Measurements from ENCODE around the gene SH3D19.
"Not testable (repeated sequence)": the region's sequence is repeated elsewhere in the genome, so short reads cannot be mapped to it uniquely, and the experiment has no call there.

SH3D19 gene

DNA sequence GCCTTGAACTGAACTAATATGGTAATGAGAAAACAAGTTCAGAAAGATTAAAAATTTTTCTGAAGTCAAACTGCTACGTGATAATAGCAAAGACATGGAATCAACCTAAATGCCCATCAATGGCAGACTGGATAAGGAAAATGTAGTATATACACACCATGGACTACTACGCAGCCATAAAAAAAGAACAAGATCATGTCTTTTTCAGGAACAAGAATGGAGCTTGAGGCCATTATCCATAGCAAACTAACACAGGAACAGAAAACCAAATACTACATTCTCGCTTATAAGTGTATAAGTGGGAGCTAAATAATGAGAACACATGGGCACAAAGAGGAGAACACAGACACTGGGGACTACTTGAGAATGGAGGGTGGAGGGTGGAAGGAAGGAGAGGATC, 230.3 kb downstream of the SH3D19 start:
- Histone ChIP-seq H3K27me3 (replicated peaks; ENCODE audit: control insufficient read depth, insufficient read depth, low read length) (no peaks in the 10 kb centered on the region), H3K36me3 (ENCODE audit: control insufficient read depth, insufficient read depth, low read length) (no peaks in the 10 kb centered on the region), H3K4me3 (replicated peaks; ENCODE audit: low read depth, low read length) (no peak overlapping the region)
- TF ChIP-seq, protein P1, sequence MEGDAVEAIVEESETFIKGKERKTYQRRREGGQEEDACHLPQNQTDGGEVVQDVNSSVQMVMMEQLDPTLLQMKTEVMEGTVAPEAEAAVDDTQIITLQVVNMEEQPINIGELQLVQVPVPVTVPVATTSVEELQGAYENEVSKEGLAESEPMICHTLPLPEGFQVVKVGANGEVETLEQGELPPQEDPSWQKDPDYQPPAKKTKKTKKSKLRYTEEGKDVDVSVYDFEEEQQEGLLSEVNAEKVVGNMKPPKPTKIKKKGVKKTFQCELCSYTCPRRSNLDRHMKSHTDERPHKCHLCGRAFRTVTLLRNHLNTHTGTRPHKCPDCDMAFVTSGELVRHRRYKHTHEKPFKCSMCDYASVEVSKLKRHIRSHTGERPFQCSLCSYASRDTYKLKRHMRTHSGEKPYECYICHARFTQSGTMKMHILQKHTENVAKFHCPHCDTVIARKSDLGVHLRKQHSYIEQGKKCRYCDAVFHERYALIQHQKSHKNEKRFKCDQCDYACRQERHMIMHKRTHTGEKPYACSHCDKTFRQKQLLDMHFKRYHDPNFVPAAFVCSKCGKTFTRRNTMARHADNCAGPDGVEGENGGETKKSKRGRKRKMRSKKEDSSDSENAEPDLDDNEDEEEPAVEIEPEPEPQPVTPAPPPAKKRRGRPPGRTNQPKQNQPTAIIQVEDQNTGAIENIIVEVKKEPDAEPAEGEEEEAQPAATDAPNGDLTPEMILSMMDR (IDR thresholded peaks at IDR 0.05; ENCODE audit: insufficient read depth, low read length, poor library complexity, severe bottlenecking): no peak
- DNase-seq (ENCODE audit: extremely low read depth, insufficient read length): no peak

DNA sequence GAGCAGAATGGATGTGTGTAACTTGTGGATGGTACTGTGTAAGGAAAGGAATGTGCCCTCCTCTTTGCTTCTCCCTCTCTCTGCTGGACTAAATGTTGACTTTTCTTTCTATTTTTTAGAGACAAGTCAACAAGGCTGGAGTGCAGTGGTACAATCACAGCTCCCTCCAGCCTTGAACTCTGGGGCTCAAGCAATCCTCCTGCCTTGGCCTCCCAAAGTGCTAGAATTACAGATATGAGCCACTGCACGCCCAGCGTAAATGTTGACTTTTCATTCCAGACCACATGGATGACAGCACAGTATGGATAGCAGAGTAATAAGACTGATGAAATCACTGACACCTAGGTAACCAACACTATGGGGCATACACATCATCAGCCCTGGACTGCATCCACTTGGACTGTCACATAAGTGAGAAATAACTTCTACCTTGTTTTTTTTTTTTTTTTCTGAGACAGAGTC, 231.1 kb downstream of the SH3D19 start:
- H3K4me3 ChIP-seq (replicated peaks; ENCODE audit: low read depth, low read length): no peak overlapping the region
- H3K36me3 ChIP-seq (ENCODE audit: control insufficient read depth, insufficient read depth, low read length): no peaks in the 10 kb centered on the region
- TF ChIP-seq, protein P1 (IDR thresholded peaks at IDR 0.05; ENCODE audit: insufficient read depth, low read length, poor library complexity, severe bottlenecking): no peak
- no peak for DNase-seq (ENCODE audit: extremely low read depth, insufficient read length)
- no peaks in the 10 kb centered on the region for H3K27me3 ChIP-seq (replicated peaks; ENCODE audit: control insufficient read depth, insufficient read depth, low read length)

DNA sequence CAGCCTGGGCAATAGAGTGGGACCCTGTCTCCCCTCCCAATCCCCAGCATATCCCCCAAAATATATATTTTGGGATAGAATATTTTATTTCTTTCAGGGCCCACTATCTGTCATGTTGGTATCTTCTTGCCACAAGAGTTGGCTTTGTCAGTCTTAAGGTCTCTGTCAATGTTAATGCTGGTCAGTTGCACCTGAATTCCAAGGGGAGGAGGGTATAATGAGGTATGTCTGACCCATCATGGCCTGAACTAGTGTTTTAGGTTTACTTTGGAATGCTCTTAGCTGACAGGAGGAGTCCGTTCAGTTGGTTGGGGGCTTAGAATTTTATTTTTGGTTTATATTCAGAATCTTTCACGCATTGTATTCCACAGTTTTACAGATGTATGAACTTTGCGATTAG, 232.2 kb downstream of the SH3D19 start:
- Histone ChIP-seq H3K4me3 (replicated peaks; ENCODE audit: low read depth, low read length) (no peak overlapping the region), H3K27me3 (replicated peaks; ENCODE audit: control insufficient read depth, insufficient read depth, low read length) (no peaks in the 10 kb centered on the region), H3K36me3 (ENCODE audit: control insufficient read depth, insufficient read depth, low read length) (no peaks in the 10 kb centered on the region)
- DNase-seq (ENCODE audit: extremely low read depth, insufficient read length): no peak
- TF ChIP-seq, protein P1 (IDR thresholded peaks at IDR 0.05; ENCODE audit: insufficient read depth, low read length, poor library complexity, severe bottlenecking): no peak

DNA sequence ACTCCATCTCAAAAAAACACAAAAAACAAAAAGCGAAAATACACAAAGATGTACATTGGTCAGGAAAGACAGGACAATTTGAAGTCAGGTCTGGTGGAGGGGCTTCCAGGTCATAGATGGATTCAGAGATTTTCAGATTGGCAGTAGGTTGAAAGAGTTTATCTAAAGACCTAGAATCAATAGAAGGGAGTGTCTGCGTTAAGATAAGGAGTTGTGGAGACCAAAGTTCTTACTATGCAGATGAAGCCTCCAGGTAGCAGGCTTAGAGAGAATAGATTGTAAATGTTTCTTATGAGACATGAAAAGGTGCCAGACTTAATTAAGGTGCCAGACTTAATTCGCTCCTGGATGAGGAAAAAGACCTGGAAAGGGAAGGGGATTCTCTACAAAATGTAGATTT, 232.9 kb downstream of the SH3D19 start:
- TF ChIP-seq, protein P1 (IDR thresholded peaks at IDR 0.05; ENCODE audit: insufficient read depth, low read length, poor library complexity, severe bottlenecking): no peak
- Histone ChIP-seq H3K27me3 (replicated peaks; ENCODE audit: control insufficient read depth, insufficient read depth, low read length) (no peaks in the 10 kb centered on the region), H3K36me3 (ENCODE audit: control insufficient read depth, insufficient read depth, low read length) (no peaks in the 10 kb centered on the region), H3K4me3 (replicated peaks; ENCODE audit: low read depth, low read length) (no peak overlapping the region)
- no peak for DNase-seq (ENCODE audit: extremely low read depth, insufficient read length)

DNA sequence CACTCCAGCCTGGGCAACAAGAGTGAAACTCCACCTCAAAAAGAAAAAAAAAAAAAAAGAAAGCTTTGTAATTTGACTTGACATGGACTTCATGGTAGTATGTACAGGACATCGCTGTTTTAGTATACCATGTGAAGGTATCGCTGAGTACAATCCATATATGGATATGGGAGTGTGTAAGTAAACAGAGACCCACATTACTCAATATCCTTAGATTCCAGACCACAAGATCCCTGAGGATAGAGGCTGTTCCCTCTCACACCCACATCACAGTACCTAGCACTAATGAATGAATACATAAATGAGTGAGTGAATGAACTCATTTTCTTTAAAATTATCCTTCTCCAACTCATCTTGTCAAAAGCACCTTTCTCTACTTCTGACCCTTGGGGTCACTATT, 234.4 kb downstream of the SH3D19 start:
- H3K4me3 ChIP-seq (replicated peaks; ENCODE audit: low read depth, low read length): no peak overlapping the region
- H3K36me3 ChIP-seq (ENCODE audit: control insufficient read depth, insufficient read depth, low read length): no peaks in the 10 kb centered on the region
- no peak for DNase-seq (ENCODE audit: extremely low read depth, insufficient read length)
- no peaks in the 10 kb centered on the region for H3K27me3 ChIP-seq (replicated peaks; ENCODE audit: control insufficient read depth, insufficient read depth, low read length)
- TF ChIP-seq, protein P1 (IDR thresholded peaks at IDR 0.05; ENCODE audit: insufficient read depth, low read length, poor library complexity, severe bottlenecking): no peak

DNA sequence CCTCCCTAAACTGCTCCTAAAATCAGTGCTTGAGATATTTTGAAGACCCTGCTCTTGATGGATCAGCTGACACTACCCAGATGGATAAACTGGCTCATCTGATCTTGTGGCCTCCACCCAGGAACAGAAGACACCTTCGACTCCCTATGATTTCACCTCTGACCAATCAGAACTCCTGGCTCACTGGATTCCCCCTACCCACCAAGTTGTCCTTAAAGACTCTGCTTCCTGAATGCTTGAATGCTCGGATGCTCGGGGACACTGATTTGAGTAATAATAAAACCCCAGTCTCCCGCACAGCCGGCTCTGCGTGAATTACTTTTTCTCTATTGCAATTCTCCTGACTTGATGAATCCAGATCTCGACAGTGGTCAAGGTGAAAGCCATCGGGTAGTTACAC, 237.9 kb downstream of the SH3D19 start:
- no peak for DNase-seq (ENCODE audit: extremely low read depth, insufficient read length)
- H3K36me3 ChIP-seq (ENCODE audit: control insufficient read depth, insufficient read depth, low read length): no peaks in the 10 kb centered on the region
- TF ChIP-seq, protein P1 (IDR thresholded peaks at IDR 0.05; ENCODE audit: insufficient read depth, low read length, poor library complexity, severe bottlenecking): no peak
- no peak overlapping the region for H3K4me3 ChIP-seq (replicated peaks; ENCODE audit: low read depth, low read length)
- H3K27me3 ChIP-seq (replicated peaks; ENCODE audit: control insufficient read depth, insufficient read depth, low read length): no peaks in the 10 kb centered on the region

DNA sequence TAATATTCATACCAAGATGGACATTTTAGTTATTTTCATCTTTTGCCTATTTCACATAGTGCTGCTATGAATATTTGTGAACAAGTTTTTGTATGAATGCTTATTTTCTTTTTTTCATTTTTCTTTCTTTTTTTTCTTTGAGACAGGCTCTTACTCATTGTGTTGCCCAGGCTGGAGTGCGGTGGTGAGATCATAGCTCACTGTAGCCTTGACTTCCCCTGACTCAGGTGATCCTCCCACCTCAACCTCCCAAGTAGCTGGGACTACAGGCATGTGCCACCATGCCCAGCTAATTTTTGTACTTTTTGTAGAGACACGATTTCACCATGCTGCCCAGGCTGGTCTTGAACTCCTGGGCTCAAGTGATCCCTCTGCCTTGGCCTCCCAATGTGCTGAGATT, 247.4 kb downstream of the SH3D19 start:
- not testable (repeated sequence) for H3K36me3 ChIP-seq (ENCODE audit: control insufficient read depth, insufficient read depth, low read length); DNase-seq (ENCODE audit: extremely low read depth, insufficient read length); H3K4me3 ChIP-seq (replicated peaks; ENCODE audit: low read depth, low read length); H3K27me3 ChIP-seq (replicated peaks; ENCODE audit: control insufficient read depth, insufficient read depth, low read length)
